ENCODE measurements around the gene GSTM2. TPM values are rescaled to one million over a fixed set of nuclear protein-coding genes. Genes with fewer than 3 reads are reported as not detected.
A peak's percentile ranks its signal among the peaks of the same experiment; 100 is the strongest.

GSTM2 gene
- 100 to 1,000 TPM in 11 of 12 donors, not detected in 1; 122 to 195 (median 169) TPM for polyA plus RNA-seq (ENCODE audit: insufficient read length in 12 of 12)
- long read RNA-seq, donor 1, full-length matches to known transcripts: 38 of 43 reads
- long read RNA-seq, donor 1, partial matches to known transcripts: 5 of 43 reads
- long read RNA-seq, donor 1, other reads (novel, unspliced or antisense): 0 of 43 reads
- long read RNA-seq, donor 2, transcript GSTM2-201 (8 exons, 1,157 nt): major isoform, 63 of 76 reads
- long read RNA-seq, donor 2, partial matches to known transcripts: 6 of 76 reads
- long read RNA-seq, donor 2, other reads (novel, unspliced or antisense): 0 of 76 reads
- long read RNA-seq, donor 3, transcript GSTM2-201 (8 exons, 1,157 nt): major isoform, 11 of 14 reads
- long read RNA-seq, donor 3, partial matches to known transcripts: 0 of 14 reads
- long read RNA-seq, donor 3, other reads (novel, unspliced or antisense): 0 of 14 reads
- long read RNA-seq, donor 4, transcript GSTM2-201 (8 exons, 1,157 nt): major isoform, 18 of 27 reads
- long read RNA-seq, donor 4, partial matches to known transcripts: 0 of 27 reads
- long read RNA-seq, donor 4, other reads (novel, unspliced or antisense): 0 of 27 reads
- long read RNA-seq, donor 5, full-length matches to known transcripts: 57 of 71 reads
- long read RNA-seq, donor 5, partial matches to known transcripts: 14 of 71 reads
- long read RNA-seq, donor 5, other reads (novel, unspliced or antisense): 0 of 71 reads
- long read RNA-seq, donor 6, full-length matches to known transcripts: 37 of 37 reads
- long read RNA-seq, donor 6, partial matches to known transcripts: 0 of 37 reads
- long read RNA-seq, donor 6, other reads (novel, unspliced or antisense): 0 of 37 reads
- long read RNA-seq, donor 7, transcript GSTM2-201 (8 exons, 1,157 nt): major isoform, 24 of 47 reads
- long read RNA-seq, donor 7, transcript GSTM2-213 (3 exons, 1,168 nt): minor isoform, 7 of 47 reads
- long read RNA-seq, donor 7, partial matches to known transcripts: 0 of 47 reads
- long read RNA-seq, donor 7, other reads (novel, unspliced or antisense): 12 of 47 reads
- long read RNA-seq, donor 8, full-length matches to known transcripts: 57 of 57 reads
- long read RNA-seq, donor 8, partial matches to known transcripts: 0 of 57 reads
- long read RNA-seq, donor 8, other reads (novel, unspliced or antisense): 0 of 57 reads
- long read RNA-seq, donor 9, transcript GSTM2-201 (8 exons, 1,157 nt): major isoform, 23 of 59 reads
- long read RNA-seq, donor 9, partial matches to known transcripts: 10 of 59 reads
- long read RNA-seq, donor 9, other reads (novel, unspliced or antisense): 23 of 59 reads
- long read RNA-seq, donor 10, full-length matches to known transcripts: 35 of 35 reads
- long read RNA-seq, donor 10, partial matches to known transcripts: 0 of 35 reads
- long read RNA-seq, donor 10, other reads (novel, unspliced or antisense): 0 of 35 reads
- long read RNA-seq, donor 11, full-length matches to known transcripts: 50 of 89 reads
- long read RNA-seq, donor 11, partial matches to known transcripts: 39 of 89 reads
- long read RNA-seq, donor 11, other reads (novel, unspliced or antisense): 0 of 89 reads

DNA sequence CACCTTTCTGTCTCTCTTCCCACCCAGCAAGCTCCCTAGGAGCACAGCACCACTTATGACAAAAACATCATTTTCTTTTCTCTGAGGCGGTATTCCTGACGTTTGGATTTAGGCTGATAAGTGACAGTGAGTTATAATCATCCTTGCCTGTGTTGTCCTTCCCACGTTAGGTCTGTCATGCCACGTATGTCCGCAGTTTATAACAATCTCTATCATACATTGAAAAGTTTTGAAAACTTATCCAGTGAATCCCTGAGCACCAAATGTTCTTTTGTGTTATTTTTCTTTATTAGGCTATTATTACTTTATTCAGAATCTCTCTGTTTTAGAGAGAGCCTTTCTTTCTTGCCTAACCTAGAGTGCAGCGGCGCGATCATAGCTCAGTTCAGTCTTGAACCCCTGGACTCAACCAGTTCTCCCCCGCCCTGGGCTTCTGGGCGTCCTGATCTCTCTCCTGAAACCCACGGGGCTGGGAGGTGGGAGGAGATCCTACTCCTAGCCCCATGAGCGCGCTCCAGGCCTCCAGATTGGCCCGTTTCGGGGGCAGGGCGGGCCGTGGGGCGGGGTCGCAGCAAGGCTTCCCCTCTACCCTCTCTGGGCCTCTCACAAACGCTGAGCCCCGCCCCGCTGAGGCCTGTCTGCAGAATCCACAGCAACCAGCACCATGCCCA lies at the start of gene GSTM2:
Gene GSTM2, plus strand, starts transcription at position 606 of the 671 bp plus-strand sequence. Its CDS starts 59 bp downstream, at position 665.
- peak; percentile 94 for DNase-seq

DNA sequence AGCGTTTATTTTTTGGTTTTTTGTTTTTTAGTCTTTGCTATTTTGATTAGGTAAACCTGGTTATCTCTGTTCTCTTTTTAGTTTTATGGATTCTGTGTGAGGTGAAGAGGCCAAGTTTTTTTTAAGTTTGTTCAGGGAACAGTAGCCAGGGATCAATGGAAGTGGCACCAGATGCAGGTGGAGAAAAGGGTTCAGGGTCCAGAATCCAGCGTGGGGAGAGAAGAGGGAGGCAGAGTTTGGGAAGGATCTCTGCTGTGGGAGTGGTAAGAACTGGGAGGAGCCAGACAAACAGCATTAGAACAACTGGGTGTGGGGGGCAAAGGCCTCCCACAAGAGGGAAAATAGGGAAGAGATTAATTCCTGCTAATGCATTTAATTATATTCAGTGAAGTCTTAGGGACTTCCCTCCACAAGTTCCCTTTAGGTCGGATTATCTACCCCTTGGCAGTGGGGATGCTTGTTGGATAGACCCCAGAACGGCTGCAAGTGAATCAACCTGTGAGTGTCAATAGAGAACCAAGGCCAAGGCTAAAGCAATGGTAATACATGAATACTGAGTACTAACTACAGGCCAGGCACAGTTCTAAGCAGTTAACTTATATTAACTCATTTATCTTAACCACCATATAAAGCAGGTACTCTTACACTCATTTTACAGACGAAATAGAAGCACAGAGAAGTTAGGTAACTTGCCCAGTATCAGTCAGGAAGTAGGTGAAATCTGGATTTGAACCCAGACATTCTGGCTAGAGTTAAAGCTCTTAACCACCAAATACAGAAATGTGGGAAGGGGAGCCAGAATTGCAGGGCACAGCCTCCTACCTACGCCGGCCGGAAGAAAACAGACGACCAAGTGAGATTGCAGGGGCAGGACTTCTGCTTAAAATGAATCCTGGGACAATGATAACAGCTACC lies 48.9 kb upstream of the GSTM2 start:
- DNase-seq: no peak

DNA sequence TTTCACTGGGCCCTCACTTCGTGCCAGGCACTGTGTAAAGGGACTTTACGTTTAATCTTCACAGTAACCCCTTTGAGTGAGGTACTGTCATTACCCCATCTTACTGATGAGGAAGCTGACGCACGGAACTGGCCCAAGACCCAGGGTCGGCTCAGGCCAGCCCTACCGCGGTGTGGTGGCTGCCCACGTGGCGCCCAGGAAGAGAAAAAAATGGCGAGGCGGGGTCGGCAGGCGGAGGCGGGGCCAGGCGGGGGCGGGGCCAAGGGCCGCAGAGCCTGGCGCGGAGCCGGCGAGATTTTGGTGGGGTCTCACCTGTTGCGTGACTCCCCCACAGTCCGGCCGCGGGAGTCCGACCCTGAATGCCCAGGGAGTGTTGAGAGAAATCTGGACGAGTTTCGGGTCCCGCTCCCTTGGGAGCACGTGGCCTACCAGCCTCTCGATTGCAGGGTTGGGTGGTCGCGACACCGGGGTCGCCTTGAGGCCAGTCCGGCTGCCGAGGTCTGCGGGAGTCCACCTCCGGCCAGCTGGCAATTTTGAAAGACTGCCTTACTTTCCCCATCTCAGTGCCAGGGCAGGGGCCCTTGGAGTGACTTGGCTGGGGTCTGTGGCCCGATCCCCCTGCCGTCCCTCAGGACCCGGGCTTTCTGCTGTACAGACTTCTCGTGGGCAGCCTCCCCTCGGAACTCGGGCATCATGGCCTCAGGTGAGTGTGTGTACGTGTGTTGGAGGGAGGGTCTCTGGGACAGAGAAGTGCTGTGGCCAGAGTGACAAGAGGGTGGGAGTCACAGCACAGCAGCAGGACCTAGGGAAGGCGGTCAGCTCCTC lies 48.1 kb upstream of the GSTM2 start, which contains the start of the genes AMPD2 and GNAT2:
Gene AMPD2, plus strand, starts transcription at position 262 of the 825 bp plus-strand sequence. CDS start 1,339 bp downstream, outside the sequence.
Gene GNAT2, minus strand, starts transcription at position 41 of the 825 bp plus-strand sequence. CDS start 6,746 bp downstream, outside the sequence.
- DNase-seq: peak; percentile 79

DNA sequence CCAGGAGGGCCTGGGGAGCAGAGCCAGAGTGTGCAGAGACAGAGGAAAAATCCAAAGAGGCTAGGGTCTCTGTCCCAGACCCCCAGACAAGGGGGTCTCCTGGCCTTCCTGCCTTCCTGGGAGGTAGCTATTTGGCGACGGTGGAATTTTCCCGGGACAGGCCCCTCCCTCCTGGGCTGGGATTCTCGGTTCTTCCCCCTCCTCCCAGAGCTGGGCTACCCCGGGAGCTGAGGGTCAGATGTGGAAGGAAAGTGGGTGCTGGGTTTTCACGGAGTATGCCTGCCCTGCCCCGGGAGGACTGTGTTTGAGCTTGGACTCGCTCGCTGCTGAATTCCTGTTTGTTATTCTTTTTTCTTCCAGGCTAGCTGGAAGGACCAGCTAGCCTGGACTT lies 47.5 kb upstream of the GSTM2 start:
- DNase-seq: peak; percentile 76

DNA sequence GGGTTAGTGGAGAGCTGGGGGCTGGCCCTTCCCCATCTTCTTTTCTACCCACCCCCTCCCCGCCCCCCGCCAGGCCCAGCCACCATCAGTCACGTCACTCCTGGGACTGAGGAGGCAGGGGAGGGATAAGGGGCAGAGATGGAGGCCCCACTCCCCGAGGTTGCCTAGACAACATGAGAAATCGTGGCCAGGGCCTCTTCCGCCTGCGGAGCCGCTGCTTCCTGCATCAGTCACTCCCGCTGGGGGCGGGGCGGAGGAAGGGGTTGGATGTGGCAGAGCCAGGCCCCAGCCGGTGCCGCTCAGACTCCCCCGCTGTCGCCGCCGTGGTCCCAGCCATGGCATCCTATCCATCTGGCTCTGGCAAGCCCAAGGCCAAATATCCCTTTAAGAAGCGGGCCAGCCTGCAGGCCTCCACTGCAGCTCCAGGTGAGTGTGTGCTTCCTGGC lies 47.0 kb upstream of the GSTM2 start:
- peak; percentile 94 for DNase-seq

DNA sequence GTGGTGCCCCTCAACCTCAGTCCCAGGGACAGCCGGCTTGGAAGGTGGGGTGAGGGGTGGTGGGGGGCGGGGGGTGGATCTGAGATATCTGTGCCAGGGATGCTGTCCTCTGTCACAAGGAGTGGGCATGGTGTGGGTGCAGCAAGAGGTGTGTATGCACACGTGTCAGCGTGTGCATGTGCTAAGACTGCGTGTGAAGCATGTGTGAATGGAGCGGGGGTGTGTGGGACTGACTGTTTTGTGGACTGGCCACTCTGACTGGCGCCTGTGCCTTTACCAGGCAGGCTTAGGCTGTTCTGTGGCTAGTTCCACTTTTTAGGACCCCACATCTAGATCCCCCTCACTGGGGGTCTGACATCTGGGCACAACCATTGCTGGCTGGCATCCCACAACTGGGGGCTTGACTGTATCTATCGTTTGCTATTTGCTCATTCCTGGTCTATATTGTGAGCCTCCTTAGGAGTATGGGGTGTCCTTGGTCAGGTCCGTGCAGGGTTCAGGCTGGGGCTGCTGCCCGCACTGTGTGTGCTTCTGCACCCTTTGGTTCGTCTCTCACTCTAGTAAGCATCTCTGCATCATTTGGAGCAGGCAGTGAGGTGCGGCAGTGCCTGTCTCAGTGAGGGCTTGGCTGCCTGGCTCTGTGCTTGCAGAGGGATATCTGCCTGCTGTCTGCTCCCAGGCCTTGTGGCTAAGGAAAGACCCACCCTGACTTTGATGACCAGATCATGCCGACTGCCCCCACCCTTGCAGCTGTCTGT lies 46.3 kb upstream of the GSTM2 start:
- DNase-seq: no peak

DNA sequence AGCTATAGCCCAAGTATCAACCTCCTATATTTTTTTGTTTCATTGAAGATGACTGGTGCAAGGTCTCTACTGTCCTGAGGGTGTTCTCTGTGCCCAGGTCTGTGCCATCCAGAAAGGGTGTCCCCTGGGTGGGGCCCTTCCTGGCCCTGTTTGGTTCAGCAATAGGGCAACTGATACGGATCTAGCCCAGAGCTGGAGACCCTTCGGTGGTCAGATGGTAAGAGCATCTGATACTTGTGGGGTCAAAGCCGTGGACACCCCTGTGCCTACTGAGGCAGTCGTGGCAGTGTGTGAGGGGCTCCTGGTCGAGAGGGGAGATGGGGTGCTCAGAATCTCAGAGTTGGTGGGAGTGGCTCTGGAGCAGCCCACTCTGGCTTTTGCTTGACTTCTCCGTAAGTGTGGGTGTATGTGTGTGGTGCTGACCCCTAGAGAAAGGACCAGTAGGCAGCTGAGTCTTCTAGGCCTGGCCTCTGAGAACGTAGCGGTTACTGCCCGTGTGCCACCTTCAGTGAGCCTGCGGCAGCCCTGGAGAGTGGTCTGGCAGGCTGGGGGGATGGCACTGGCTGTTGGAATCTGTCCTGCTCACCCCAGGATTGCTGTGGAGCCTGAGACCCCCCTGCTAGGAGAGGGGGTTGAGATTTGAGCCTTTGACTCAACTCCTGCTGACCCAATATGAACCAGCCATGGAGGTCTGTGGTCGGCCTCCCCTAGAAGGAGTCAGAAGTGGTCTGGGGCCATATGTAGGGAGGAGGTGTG lies 45.5 kb upstream of the GSTM2 start:
- DNase-seq: no peak

DNA sequence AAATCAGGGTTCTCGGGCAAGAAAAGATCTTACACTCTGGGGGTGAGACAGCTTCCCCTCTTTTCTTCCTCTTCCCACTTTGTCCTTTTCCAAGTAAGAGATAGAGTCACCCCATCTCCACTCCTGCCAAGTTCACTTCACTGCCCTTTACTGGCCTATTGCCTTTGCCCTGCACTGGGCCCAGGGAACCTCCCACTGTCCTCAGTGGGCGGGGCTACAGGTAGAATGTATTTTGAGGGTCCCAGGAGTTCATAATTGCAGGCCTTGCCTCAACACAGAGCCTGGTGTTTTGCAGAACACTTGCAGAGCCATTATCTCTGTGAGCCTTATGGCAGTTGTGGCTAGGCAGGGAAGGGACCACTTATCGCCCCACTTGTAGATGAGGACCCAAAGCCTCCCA lies 45.0 kb upstream of the GSTM2 start:
- no peak for DNase-seq

DNA sequence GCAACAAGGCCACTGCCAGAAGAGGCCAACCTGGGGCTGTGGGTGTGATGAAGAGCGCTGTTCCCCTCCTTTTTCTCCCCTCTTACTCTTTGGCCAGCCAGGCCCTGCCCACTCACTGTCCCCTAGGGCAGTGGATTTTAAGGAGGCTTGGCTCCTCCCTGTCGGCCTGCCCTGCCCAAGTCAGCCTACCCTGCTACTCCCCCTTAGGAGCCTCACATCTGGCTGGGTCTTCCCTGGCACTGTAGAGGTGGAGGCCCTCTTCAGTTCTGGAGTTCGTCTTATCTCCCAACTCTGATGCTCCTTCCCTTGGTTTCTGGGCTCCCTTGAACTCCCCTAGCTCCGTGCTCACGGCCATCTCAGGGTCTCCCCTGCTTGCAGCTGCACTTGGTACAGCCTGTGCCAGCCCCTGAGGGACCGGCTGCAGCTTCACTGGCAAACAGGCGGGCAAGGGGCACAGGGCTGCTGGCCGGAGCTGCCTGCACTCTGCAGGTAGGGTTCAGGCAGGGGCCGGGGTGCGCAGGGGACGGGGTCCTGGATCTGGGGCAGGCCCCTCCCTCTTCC lies 44.2 kb upstream of the GSTM2 start:
- no peak for DNase-seq

DNA sequence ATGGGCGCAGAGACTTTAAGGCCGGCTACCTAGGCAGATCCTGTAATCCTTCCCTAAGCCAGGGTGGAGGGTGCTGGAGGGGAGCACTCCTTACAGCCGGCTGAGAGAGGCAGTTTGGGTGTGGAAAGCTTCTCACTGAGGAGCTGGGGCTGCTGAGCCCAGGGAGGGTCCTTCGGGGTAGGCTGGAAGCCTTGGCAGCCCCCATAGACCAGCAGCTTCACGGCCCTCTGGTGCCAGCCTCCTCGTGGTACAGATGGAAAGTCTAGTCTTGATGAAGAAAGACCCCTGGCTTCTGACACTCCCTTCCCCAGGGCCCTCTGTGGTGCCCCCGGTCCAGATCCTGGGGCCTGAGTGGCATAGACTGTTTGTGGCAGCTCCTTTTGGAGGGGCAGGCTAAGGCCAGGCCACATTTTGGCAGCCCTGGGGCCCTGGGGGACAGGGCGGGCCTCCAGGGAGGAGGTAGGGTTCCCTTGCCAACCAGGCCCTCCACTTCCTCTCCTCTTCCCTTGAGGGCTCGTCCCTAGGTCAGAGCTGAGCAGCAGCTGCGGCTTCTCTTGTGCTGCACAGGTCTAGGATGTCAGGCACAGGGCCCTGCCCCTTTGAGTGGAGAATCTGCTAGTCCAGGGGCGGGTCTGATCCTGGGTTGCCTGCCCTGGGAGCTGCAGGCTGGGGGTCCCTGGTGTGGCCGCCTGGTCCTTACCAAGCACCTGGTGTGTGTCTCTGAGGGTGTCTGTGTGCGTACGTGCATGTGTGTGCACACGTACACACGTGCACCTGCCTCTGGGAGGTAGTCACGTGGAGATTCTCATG lies 43.5 kb upstream of the GSTM2 start:
- no peak for DNase-seq

DNA sequence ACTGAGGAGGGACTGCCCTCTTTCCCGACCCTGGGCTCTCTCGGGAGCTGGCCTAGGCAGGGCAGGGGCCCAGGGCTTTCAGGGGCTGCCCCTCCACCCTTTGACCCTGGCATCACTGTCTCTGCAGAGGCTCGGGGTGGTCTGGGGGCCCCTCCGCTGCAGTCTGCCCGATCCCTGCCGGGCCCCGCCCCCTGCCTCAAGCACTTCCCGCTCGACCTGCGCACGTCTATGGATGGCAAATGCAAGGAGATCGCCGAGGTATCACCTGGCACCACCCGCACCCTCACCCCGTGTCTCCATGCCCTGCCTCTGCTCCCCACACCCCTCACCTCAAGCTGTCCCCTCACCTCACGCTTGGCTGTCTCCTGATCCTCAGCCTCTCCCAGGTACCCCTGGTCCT lies 42.7 kb upstream of the GSTM2 start:
- DNase-seq: no peak

DNA sequence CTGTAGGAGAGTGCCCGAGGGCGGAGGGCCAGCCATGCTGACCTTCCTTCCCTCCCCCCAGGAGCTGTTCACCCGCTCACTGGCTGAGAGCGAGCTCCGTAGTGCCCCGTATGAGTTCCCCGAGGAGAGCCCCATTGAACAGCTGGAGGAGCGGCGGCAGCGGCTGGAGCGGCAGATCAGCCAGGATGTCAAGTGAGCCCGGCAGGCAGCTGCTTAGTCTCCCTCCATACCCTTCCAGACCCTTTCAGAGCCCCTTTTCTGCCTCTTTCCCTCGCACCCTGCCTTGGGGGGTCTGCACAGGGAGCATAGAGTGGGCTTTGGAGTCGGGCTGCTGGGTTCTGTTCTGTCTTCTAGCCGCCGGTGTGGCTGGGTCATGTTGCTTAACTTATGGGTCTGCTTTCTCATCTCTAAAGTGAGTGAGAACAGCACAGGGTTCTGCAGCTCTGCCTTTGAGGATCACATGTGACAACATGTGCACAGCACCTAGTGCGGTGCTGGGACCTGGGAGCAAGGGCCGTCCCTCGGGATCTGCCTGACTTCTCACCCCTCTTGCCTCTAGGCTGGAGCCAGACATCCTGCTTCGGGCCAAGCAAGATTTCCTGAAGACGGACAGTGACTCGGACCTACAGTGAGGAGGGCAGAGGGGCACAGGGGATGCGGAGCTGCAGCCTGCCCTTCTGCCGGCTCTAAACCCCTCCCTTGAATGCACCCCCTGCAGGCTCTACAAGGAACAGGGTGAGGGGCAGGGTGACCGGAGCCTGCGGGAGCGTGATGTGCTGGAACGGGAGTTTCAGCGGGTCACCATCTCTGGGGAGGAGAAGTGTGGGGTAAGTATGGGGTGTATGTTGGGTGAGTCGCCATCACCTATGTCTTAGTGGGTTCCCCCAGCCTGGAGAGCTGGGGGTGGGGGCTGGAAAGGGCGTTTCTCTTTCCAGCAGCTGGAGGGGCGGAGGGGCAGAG lies 42.0 kb upstream of the GSTM2 start:
- no peak for DNase-seq

DNA sequence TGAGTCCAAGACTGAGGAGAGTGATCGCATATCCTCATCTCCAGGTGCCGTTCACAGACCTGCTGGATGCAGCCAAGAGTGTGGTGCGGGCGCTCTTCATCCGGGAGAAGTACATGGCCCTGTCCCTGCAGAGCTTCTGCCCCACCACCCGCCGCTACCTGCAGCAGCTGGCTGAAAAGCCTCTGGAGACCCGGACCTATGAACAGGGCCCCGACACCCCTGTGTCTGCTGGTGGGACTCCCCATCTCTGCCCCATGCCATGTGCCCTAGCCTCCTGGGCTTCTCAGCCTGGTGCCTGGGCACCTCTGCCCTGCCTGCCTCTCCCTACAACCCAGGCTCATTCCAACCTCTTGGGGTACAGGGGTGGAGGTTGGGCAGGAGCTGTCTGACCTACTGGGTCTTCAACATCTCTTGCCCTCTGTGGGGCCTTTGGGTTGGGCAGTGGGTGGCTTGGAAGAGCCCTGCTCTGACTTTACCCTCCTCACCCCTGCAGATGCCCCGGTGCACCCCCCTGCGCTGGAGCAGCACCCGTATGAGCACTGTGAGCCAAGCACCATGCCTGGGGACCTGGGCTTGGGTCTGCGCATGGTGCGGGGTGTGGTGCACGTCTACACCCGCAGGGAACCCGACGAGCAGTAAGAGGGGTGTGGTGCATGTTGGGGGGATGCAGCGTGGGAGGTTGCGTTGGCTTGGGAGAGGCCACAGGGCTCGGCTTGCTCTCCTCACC lies 41.0 kb upstream of the GSTM2 start:
- DNase-seq: no peak

All from muscle of arm (tissue), 14 donors.